ENCODE results near the gene DIPK1B. TPM values are rescaled to one million over a fixed set of nuclear protein-coding genes. Genes with fewer than 3 reads are reported as not detected.
"Not testable (repeated sequence)": the region's sequence is repeated elsewhere in the genome, so short reads cannot be mapped to it uniquely, and the experiment has no call there.

DIPK1B gene
- total and polyA plus RNA-seq, 8 donors: 4.3 to 32.3 (median 6.5) TPM

- Histone ChIP-seq H3K4me3 (no peak overlapping the region), H3K4me1 (no peaks in the 10 kb centered on the region), H3K9me3 (no peaks in the 10 kb centered on the region), H3K27me3 (no peaks in the 10 kb centered on the region), H3K27ac (no peak overlapping the region), H3K36me3 (no peaks in the 10 kb centered on the region)
- intact Hi-C loops (cut with DNase I): no loop called here
- 87 to 91% methylated on average over 24 of the region's 24 CpGs for WGBS, 2 donors
- TF ChIP-seq CTCF (IDR thresholded peaks at IDR 0.05): no peak
- peak in 2 of 6 donors; percentile 30 to 74 for DNase-seq
- no peak for FAIRE-seq
- ATAC-seq: no peak
Measured at GRCh38 chr9:136754626-136755301, 42.4 kb downstream of the DIPK1B start.

GRCh38 chr9:136755302-136756133 is 43.1 kb downstream of the DIPK1B start:
- H3K27ac ChIP-seq; intact Hi-C loops (cut with DNase I); FAIRE-seq; H3K27me3 ChIP-seq; ATAC-seq; H3K4me1 ChIP-seq; H3K4me3 ChIP-seq; H3K36me3 ChIP-seq; H3K9me3 ChIP-seq: not testable (repeated sequence)
- DNase-seq: peak in 1 of 6 donors; percentile 54
- 92 to 95% methylated on average over 22 of the region's 22 CpGs for WGBS, 2 donors

GRCh38 chr9:136756134-136756438 is 43.7 kb downstream of the DIPK1B start:
- intact Hi-C loops (cut with DNase I): no loop called here
- H3K27ac ChIP-seq: no peak overlapping the region
- H3K36me3 ChIP-seq: no peaks in the 10 kb centered on the region
- TF ChIP-seq CTCF (IDR thresholded peaks at IDR 0.05): no peak
- ATAC-seq (no peak), DNase-seq (peak in 1 of 6 donors; percentile 3), FAIRE-seq (no peak)
- 95 to 98% methylated on average over 4 of the region's 4 CpGs for WGBS, 2 donors
- H3K27me3 ChIP-seq: no peaks in the 10 kb centered on the region
- H3K9me3 ChIP-seq: no peaks in the 10 kb centered on the region
- no peaks in the 10 kb centered on the region for H3K4me1 ChIP-seq
- H3K4me3 ChIP-seq: no peak overlapping the region

GRCh38 chr9:136756836-136757235 is 44.5 kb downstream of the DIPK1B start:
- intact Hi-C loops (cut with DNase I): no loop called here
- TF ChIP-seq CTCF (IDR thresholded peaks at IDR 0.05): no peak

GRCh38 chr9:136757328-136757727 is 45.0 kb downstream of the DIPK1B start:
- 89 to 91% methylated on average over 19 to 20 of the region's 20 CpGs for WGBS, 2 donors
- Histone ChIP-seq H3K4me3 (no peak overlapping the region), H3K4me1 (no peaks in the 10 kb centered on the region), H3K9me3 (no peaks in the 10 kb centered on the region), H3K27me3 (no peaks in the 10 kb centered on the region), H3K36me3 (no peaks in the 10 kb centered on the region), H3K27ac (no peak overlapping the region)
- no peak for ATAC-seq
- FAIRE-seq: no peak
- peak in 1 of 6 donors; percentile 46 for DNase-seq
- TF ChIP-seq CTCF (IDR thresholded peaks at IDR 0.05): no peak
- intact Hi-C loops (cut with DNase I): no loop called here

More at GRCh38 chr9:136756836-136757235, 44.5 kb downstream of the DIPK1B start:
- Histone ChIP-seq H3K4me3 (no peak overlapping the region), H3K36me3 (no peaks in the 10 kb centered on the region), H3K27me3 (no peaks in the 10 kb centered on the region), H3K9me3 (no peaks in the 10 kb centered on the region), H3K4me1 (no peaks in the 10 kb centered on the region), H3K27ac (no peak overlapping the region)
- FAIRE-seq (no peak), ATAC-seq (no peak), DNase-seq (no peak)
- 88 to 95% methylated on average over 18 of the region's 18 CpGs for WGBS, 2 donors

Measured in pancreas (tissue), 10 donors.